ENCODE measurements around the gene GAS6.

GAS6 gene

DNA sequence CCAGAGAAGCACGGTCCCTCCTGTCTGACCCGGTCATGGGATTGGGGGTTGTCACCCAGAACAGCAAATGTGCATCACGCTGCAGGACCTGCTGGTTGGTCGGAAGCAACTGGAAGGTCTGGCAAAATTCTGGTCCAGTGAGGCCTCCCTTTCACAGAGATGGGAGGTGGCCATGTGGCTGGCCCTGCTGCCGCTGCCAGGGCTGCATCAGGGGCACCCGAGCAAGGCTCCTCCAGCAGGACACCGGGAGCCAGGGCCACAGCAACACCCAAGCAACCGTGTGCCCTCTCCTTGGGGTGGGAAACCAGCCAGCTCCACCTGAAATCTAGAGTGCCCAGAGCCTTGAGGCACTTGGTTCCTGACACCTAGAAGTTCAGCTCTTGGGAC, 11.5 kb upstream of the GAS6 start:
- Histone ChIP-seq H4K20me1 (ENCODE audit: insufficient read depth, low read length) (no peaks in the 10 kb centered on the region), H3F3A (ENCODE audit: insufficient read depth, low read length) (peaks cover 9% of the 10 kb centered on the region), H3K9me3 (replicated peaks; ENCODE audit: insufficient read depth, low read length) (no peaks in the 10 kb centered on the region), H3K9ac (ENCODE audit: low read length) (no peak overlapping the region), H3K4me1 (ENCODE audit: low read length) (peaks cover 19% of the 10 kb centered on the region), H3K4me3 (ENCODE audit: low read length) (no peak overlapping the region), H3K36me3 (replicated peaks; ENCODE audit: insufficient read depth, low read length) (no peaks in the 10 kb centered on the region), H3K9me2 (replicated peaks; ENCODE audit: insufficient read depth, low read length) (no peaks in the 10 kb centered on the region), H2AFZ (ENCODE audit: low read length) (no peak overlapping the region), H3K4me2 (ENCODE audit: low read depth, low read length) (no peak overlapping the region), H3K79me2 (ENCODE audit: low read length) (no peaks in the 10 kb centered on the region), H3K27me3 (replicated peaks; ENCODE audit: insufficient read depth, low read length) (no peaks in the 10 kb centered on the region), H3K27ac (ENCODE audit: low read length) (no peak overlapping the region)
- DNase-seq = no peak
- TF ChIP-seq EZH2 (optimal IDR thresholded peaks at IDR 0.05; ENCODE audit: low read depth, low read length) (no peak), CTCF (IDR thresholded peaks at IDR 0.05; ENCODE audit: low read length) (no peak), EZH2phosphoT487 (IDR thresholded peaks at IDR 0.05; ENCODE audit: low read length) (no peak)

DNA sequence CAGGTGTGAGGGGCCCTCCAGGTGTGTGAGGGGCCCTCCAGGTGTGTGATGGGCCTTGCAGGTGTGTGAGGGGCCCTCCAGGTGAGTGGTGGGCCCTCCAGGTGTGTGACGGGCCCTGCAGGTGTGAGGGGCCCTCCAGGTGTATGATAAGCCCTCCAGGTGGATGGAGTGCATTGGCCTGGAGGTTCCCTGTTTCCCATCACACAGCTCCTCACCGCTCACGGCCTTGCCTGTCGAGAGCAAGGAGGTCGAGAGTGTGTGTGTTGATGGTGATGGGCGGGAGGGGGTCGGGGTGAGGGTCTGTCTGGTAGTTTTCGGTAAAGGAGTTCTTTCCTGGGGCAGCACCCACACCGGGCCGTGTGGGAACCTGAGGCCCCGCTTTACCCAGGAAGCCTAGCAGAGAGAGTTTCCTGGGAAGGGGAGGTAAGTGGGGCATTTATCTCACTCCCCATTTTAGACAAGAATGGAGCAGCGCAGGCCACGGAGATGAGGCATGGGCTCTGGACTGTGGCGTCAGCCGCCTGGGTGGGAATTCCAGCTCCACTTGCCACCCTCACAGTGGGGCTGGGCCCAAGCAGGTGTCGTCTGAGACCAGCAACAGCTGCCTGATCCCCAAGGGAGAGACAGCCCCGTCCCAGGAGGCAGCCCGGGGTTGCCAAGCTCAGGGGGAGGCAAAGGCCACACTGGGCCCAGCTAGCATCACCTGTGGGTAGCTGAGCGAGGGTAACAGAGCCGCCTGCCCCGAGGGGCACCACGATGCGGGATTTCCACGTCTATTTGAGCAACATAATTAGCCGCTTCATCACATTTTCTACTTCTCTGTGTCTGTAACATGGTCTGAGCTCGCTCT, 10.9 kb upstream of the GAS6 start:
- no peaks in the 10 kb centered on the region for H4K20me1 ChIP-seq (ENCODE audit: insufficient read depth, low read length)
- no peak overlapping the region for H3K4me3 ChIP-seq (ENCODE audit: low read length)
- no peak overlapping the region for H3K9ac ChIP-seq (ENCODE audit: low read length)
- H3K79me2 ChIP-seq (ENCODE audit: low read length) = no peaks in the 10 kb centered on the region
- H2AFZ ChIP-seq (ENCODE audit: low read length) = no peak overlapping the region
- H3K27me3 ChIP-seq (replicated peaks; ENCODE audit: insufficient read depth, low read length) = no peaks in the 10 kb centered on the region
- no peak overlapping the region for H3K4me2 ChIP-seq (ENCODE audit: low read depth, low read length)
- no peak for DNase-seq
- peaks cover 13% of the 10 kb centered on the region for H3K4me1 ChIP-seq (ENCODE audit: low read length)
- no peaks in the 10 kb centered on the region for H3K36me3 ChIP-seq (replicated peaks; ENCODE audit: insufficient read depth, low read length)
- no peaks in the 10 kb centered on the region for H3K9me3 ChIP-seq (replicated peaks; ENCODE audit: insufficient read depth, low read length)
- H3K9me2 ChIP-seq (replicated peaks; ENCODE audit: insufficient read depth, low read length) = no peaks in the 10 kb centered on the region
- peaks cover 2% of the 10 kb centered on the region; the same call in 1 of the 2 replicates for H3F3A ChIP-seq (ENCODE audit: insufficient read depth, low read length)
- TF ChIP-seq EZH2phosphoT487 (IDR thresholded peaks at IDR 0.05; ENCODE audit: low read length) = no peak
- no peak for TF ChIP-seq EZH2 (optimal IDR thresholded peaks at IDR 0.05; ENCODE audit: low read depth, low read length)
- no peak for TF ChIP-seq CTCF (IDR thresholded peaks at IDR 0.05; ENCODE audit: low read length)
- H3K27ac ChIP-seq (ENCODE audit: low read length) = no peak overlapping the region

DNA sequence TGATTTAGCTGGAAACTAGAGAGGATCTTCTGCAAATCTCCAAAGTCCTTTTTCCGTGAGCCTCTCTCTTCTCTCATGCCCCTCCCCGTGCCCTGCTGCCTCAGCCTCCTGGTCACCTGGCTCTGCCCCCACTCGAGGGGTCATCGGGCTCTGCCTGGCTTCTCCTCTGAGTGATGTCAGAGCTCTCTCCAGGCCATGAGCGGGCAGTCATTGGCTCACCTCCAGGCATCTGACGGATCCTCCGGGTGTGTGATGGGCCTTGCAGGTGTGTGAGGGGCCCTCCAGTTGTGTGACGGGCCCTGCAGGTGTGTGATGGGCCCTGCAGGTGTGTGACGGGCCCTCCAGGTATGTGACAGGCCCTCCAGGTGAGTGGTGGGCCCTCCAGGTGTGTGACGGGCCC, 10.3 kb upstream of the GAS6 start:
- H3K4me2 ChIP-seq (ENCODE audit: low read depth, low read length) = no peak overlapping the region
- H3K9me2 ChIP-seq (replicated peaks; ENCODE audit: insufficient read depth, low read length) = no peaks in the 10 kb centered on the region
- H3K27ac ChIP-seq (ENCODE audit: low read length) = no peak overlapping the region
- no peaks in the 10 kb centered on the region for H4K20me1 ChIP-seq (ENCODE audit: insufficient read depth, low read length)
- peaks cover 7% of the 10 kb centered on the region for H3K4me1 ChIP-seq (ENCODE audit: low read length)
- no peak overlapping the region for H3K9ac ChIP-seq (ENCODE audit: low read length)
- H3K4me3 ChIP-seq (ENCODE audit: low read length) = no peak overlapping the region
- no peaks in the 10 kb centered on the region for H3F3A ChIP-seq (ENCODE audit: insufficient read depth, low read length)
- H2AFZ ChIP-seq (ENCODE audit: low read length) = no peak overlapping the region
- no peak for DNase-seq
- no peaks in the 10 kb centered on the region for H3K79me2 ChIP-seq (ENCODE audit: low read length)
- H3K27me3 ChIP-seq (replicated peaks; ENCODE audit: insufficient read depth, low read length) = no peaks in the 10 kb centered on the region
- TF ChIP-seq EZH2phosphoT487 (IDR thresholded peaks at IDR 0.05; ENCODE audit: low read length) (no peak), CTCF (IDR thresholded peaks at IDR 0.05; ENCODE audit: low read length) (no peak), EZH2 (optimal IDR thresholded peaks at IDR 0.05; ENCODE audit: low read depth, low read length) (no peak)
- no peaks in the 10 kb centered on the region for H3K9me3 ChIP-seq (replicated peaks; ENCODE audit: insufficient read depth, low read length)
- H3K36me3 ChIP-seq (replicated peaks; ENCODE audit: insufficient read depth, low read length) = no peaks in the 10 kb centered on the region
